SH-SY5Y (cell line): ENCODE data around the gene SETD1B.

Experiments
- GATA2 ChIP-seq: IDR thresholded peaks from 2 replicates; pipeline ENCODE4 v1.6.1; 2011; ENCODE audit warnings: mild to moderate bottlenecking, low read depth, low read length
- GATA3 ChIP-seq: IDR thresholded peaks from 2 replicates; pipeline ENCODE4 v1.6.1; 2011; ENCODE audit warnings: low read depth, mild to moderate bottlenecking, low read length, moderate library complexity

The SETD1B gene

DNA sequence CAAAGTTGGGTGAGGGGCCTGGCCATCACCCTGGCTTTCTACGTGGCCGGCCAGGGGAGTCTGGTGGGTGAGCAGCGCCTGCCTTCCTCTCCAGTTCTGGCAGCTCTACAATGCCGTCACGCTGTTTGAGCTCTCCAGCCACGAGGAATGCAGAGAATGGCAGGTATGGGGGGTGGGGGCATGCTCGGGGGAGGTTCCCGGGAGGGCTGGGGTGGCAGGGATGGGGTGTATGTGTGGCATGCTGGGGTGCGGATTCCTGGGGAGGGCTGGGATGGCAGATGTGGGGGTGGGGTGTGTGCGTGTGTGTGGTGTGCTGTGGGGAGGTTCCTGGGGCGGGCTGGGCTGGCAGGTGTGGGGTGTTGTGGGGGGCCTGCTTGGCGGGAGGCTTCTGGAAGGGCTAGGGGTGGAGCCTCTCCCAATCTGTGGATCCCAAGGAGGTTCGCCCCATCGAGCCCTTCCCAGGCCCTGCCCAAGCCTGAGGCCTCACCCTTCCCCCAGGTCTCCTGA lies 28.8 kb upstream of the SETD1B start:
- TF ChIP-seq GATA2 (no peak), GATA3 (no peak)

DNA sequence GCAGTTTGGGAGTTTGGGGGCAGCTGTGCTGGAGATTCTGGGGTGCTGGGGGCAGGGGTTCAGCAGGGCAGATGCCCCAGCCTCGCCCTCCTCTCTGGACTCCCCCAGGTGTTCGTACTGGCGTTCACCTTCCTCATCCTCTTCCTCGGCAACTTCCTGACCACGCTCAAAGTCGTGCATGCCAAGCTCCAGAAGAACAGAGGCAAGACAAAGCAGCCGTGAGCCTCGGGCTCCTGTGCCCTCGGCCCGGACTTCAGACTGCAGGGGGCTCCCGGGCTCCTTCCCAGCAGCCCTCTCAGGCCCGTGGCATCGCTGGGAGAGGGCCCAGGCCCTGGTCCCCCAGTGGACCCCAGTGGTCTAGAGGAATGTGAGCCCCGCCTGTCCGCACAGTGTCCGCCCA lies 28.3 kb upstream of the SETD1B start:
- TF ChIP-seq GATA3 (no peak), GATA2 (no peak)

DNA sequence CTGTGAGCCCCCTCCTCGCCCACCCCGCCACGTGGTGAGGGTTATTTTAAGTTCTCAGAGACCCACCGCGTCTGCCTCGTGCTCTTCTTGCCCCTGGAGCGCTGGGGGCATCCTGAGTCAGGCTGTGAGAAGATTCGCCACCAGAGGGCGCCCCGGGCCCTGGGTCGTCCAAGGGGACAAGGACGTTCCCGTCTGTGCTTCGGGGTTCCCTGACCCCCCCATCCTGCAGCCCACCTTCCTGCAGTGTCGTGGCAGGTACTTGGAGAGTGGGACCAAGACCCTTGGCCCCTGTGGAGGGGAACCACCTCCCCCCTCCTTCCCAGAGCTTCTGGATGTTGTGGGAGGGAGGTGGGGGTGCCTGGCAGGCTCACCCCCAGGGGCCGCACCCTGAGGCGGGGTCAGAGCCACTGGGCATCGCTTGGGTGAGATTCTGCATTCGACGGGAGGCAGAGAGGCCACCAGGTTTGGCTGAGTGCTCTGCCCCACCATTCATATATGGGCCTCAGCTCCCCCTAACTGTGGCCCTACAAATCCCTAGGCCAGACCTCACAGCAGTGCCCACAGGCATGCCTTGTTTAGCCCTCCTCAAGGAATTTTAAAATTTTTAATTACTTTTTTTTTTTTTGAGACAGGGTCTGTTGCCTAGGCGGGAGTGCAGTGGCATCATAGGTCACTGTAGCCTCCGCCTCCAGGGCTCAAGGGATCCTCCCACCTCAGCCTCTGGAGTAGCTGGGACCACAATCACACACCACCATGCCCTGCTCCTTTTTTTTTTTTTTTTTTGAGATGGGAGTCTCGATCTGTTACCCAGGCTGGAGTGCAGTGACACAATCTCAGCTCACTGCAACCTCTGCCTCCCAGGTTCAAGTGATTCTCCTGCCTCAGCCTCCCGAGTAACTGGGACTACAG lies 27.4 kb upstream of the SETD1B start:
- TF ChIP-seq GATA3 (no peak), GATA2 (no peak)

DNA sequence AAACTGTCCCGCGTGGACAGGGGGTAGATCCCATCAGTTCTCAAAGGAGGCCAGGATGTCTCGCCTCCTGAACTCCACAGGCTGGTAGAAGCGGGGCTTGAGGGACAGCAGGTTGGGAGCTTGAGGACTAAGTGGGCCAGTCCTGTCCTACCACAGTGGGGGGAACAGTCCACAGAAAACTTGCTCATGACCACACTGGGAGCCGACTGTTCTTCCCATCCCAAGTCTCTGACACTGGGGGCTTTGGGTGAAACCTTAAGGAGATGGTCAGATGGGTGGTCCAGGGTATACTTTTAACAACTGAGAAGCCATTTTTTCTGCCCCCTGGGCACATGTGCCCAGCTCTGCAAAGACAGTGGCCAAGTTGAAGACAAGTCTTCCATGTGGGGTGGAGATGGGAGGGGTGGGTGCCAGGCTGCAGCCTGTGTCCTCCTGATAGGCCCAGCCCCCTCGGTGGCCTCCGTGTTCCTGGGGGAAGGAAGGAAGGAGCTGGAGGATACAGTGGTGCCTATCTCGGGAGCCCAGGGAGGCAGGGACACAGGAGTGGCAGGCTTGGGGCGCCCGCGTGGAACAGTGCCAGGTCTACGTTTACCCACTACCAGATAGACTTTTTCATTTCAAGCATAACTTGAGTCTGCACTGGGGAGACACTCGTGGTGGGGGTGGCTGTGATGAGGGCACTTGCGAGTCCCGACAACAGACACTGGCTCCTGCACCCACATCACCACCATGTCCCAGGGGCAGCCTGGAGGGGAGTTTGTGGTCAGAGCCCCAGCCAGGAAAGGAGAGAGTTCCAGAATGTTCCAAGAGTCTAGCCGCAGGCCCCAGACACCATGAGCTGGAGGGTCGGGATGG lies 25.0 kb upstream of the SETD1B start:
- TF ChIP-seq GATA2, result no peak

DNA sequence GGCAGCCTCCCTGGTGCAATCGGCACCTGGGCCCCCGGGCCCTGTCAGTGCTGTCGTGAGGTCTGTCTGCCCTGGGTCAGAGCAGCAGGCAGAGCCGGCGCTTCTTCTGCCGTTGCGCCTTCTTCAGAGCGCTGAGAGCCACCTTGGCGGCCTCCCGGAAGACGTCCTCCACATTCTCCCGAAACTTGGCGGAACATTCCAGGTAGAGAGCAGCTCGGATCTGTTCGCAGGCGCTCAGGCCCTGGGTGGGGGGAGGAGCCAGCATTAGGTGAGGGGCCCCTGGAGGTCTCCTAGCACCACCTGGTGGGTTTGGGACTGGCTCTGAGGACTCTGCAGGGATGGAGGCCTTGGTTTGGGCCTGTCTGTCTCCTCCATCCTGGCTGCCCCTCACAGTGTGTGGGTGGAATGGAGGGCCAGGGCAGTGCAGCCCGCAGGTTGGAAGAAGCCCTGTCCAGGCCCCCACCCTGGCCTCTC lies 24.4 kb upstream of the SETD1B start:
- TF ChIP-seq GATA2 (no peak), GATA3 (no peak)

DNA sequence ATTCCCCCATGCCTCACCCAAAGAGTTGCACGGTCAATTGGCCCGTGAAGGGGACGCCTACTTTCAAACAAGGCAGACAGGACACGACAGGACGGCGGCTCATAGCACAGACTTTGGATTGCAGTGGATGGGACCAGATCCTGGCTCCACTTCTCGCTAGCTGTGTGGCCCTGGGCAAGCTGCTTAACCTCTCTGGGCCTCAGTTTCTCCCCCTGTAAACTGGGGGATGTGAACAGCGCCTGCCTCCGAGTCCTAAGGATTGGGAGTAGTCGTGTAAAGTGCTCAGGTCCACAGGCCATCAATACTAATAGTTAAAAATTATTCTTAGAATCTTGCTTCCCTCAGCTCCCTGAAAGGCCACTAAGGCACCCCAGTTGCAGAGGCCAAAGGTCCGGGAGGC lies 23.4 kb upstream of the SETD1B start:
- TF ChIP-seq GATA2, result no peak
- no peak for TF ChIP-seq GATA3

DNA sequence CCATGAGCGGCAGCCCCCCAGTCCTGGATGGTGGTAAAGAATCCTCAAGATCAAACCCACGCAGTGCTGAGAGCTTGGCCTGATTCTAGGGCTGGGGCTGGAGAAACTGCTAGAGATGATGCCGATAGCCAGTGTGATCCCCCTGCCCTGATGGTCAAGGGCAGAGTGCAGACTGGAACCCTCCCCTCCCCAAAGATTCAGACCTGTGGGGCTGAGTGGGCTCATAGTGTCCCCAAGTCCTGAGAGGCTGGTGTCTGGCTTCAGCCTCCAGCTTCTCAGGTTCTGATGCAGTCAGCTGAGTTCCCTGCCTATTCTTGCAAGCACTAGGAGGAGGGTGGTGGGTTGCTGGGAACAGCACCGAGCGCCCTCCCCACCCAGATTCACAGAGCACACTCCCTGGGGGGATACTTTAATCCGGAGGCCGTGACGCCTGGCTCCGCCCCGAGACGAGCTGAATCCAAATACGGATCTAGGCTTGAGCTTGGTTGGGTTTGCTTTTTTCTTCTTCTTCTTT lies 22.3 kb upstream of the SETD1B start:
- no peak for TF ChIP-seq GATA2
- no peak for TF ChIP-seq GATA3

DNA sequence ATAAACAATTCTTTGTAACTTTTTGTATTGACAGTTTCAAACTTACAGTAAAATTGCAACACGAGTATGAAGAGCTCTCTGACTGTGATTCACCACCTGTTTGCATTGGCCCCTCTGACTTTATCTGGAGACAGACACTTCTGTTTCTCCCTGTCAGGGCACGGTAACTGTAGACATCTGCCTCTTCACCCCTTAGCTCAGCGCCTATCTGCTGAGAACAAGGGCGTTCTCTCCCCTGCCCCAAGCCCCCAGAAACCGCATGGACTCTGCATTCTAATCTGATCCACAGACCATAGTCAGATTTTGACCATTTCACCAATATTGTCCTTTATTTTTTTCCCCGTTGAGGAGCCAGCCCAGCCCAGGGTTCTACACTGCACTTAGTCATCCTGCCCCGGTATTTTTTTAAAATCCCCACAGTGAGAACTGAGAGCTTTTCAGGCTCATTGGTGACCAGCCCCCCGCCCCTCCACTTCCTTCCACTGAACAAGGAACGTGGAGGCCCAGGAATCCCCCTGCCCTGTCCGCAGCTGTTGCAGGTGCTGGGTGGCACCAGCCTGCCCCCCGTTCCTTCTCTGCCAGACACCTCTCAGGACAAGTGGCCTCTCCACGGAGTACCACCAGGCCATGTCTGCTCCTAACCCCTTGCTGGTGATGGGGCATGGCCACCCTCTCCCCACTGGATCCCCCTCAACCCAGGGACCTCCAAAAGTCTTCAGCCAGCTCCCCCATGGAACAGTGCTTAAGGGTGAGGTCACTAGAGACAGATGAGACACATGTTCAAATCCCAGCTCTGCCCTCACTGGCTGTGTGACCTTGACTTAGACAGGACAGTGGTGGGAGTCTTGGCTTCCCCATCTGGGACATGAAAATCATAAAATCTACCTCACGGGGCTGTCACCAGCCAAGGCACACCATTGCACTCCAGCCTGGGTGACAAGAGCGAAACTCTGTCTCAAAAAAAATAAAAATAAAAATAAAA lies 21.5 kb upstream of the SETD1B start:
- TF ChIP-seq GATA3, result no peak
- TF ChIP-seq GATA2, result no peak

DNA sequence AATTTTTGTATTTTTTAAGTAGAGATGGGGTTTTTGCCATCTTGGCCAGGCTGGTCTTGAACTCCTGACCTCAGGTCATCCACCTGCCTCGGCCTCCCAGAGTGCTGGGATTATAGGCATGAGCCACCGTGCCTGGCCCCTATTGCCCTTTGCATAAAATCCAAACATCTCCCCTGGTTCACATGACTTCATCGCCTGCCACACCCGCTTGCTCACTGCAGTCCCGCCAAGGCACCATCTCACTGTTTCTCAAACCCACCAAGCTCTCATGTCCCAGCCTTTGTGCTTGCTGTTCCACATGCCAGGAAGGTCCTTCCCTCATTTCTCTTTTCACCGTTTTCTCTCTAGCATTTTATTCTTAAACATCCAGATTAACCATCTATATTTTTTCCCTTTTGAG lies 20.0 kb upstream of the SETD1B start:
- TF ChIP-seq GATA2, result no peak
- no peak for TF ChIP-seq GATA3

DNA sequence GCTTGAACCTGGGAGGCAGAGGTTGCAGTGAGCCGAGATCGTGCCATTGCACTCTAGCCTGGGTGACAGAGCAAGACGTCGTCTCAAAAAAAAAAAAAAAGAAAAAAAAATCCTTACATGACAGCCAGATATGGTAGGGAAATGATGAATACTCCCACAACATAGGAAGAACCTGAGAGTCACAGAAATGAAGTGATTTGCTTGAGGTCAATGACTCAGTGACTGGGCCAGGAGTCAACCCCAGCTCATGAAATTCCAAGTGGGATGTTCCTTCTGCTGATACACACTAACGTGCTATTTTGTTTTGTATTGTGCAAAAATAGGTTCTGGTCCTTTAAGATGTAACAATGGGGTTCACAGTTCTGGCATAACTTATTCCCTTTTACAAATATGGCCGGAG lies 19.3 kb upstream of the SETD1B start:
- TF ChIP-seq GATA3 (no peak), GATA2 (no peak)

DNA sequence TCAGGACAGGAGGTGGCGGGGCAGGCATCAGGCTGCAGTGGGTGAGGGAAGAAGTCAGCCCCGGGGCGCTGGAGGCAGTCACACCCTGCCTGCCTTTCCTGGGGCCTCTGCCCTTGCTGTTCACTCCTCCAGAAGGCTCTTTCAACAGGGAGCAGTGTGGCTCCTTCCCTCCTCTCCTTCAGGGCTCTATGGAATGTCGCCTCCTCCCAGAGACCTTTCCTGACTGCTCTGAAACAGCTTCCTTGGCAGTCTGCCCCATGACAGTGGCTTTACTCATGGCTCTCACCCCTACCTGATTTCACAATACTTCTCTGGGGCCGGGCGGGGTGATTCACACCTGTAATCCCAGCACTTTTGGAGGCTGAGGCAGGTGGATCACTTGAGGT lies 17.4 kb upstream of the SETD1B start:
- no peak for TF ChIP-seq GATA3

DNA sequence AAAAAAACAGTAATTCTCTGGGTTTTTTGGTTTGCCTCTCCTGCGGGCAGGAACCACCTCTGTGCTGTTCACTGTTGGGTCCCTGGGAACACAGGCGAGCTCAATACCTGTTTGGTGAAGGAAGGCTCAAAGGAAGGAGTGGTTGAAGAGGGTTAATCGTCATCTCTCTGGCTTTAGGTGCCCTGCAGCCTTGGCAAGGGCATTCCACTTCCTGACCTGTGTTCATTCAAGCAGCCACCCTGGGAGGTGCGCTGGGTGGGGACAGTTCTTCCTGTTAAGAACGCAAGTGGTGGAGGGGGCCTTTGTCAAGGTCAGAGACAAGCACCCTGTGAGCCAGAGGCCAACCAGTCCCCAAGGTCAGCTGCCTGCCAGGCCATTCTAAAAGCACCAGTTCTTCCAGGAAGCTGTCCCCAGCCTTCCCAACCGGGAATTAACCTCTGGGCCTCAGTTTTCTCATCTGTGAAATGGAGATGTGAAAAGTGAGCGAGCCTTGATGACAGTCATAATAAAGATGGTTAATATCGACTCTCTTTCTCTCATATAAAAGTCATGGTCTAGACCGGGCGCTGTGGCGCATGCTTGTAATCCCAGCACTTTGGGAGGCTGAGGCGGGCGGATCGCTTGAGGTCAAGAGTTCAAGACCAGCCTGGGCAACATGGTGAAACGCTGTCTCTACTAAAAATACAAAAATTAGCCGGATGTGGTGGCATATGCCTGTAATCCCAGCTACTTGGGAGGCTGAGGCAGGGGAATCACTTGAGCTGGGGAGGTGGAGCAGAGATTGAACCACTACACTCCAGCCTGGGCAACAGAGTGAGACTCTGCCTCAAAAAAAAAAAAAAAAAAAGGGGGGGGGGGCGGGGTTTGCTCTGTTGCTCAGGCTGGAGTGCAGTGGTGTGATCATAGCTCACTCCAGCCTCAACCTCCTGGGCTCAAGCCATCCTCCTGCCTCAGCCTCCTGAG lies 16.5 kb upstream of the SETD1B start:
- TF ChIP-seq GATA2 (no peak), GATA3 (no peak)

DNA sequence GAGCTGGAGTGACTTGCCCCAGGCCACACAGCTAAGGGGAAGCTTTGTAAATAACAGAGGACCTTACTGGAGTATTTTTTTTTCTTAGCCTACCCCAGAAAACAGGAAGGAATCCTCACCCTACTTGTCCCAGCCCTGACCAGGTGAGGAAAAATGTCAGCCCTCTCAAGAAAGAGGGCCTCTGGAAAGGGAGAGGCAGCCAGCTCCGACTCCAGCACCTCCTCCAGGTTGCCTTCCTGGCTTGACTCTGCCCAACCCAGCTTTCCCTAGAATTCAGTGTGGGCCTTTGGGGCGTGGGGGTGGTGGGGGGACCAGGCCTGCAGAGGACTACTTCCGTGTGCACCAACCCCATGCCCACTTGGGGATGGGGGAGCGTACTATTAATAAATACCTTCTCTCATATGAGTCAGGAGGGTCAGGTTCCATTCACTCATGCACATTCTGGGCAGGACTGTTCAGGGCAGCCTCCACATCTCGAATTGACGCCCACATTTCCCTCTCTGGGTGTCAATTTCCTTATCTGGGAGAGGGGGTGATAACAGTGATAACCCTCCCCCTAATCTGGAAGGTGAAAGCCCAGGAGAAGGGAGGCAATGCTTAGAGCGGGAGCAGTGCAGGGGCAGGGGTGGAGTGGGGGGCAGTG lies 15.5 kb upstream of the SETD1B start:
- TF ChIP-seq GATA2 (no peak), GATA3 (no peak)
